Upper lobe of right lung (tissue), 1 donor: ENCODE measurements around the gene YBX1. TPM values are rescaled to one million over a fixed set of nuclear protein-coding genes. Genes with fewer than 3 reads are reported as not detected.
"Not testable (repeated sequence)": the region's sequence is repeated elsewhere in the genome, so short reads cannot be mapped to it uniquely, and the experiment has no call there.

Source experiments
- ATAC-seq: fragments of 200-7000 bp; cut with Tn5 transposase; one replicate; pipeline ENCODE4 v1.9.1; 2020; ENCODE audit warnings: mild to moderate bottlenecking, moderate library complexity
- DNase-seq: peaks from one replicate; pipeline ENCODE4 v3.0.0-alpha.2; 2020
- H3K27ac ChIP-seq: fragments of 200-600 bp; one replicate; pipeline ENCODE4 v1.8.0; 2022
- H3K27me3 ChIP-seq: fragments of 200-600 bp; one replicate; pipeline ENCODE4 v1.8.0; 2022; ENCODE audit warnings: mild to moderate bottlenecking
- H3K36me3 ChIP-seq: fragments of 200-600 bp; one replicate; pipeline ENCODE4 v1.8.0; 2022
- H3K4me1 ChIP-seq: fragments of 200-600 bp; one replicate; pipeline ENCODE4 v1.8.0; 2022
- H3K4me3 ChIP-seq: fragments of 200-600 bp; one replicate; pipeline ENCODE4 v1.8.0; 2022; ENCODE audit warnings: mild to moderate bottlenecking
- H3K9me3 ChIP-seq: fragments of 200-600 bp; one replicate; pipeline ENCODE4 v1.8.0; 2022
- intact Hi-C: fragments of 100-400 bp; cut with DNase I; formaldehyde crosslinking; loops from one replicate; pipeline ENCODE4 v1.11.0; 2022
- total RNA-seq: library from RNA; stranded (reverse); fragmentation: NEBNext Ultra II Directional; extraction: Animal tissue kit (Norgen Biotek cat#: 25700); gene quantifications from one replicate; pipeline ENCODE4 v1.2.1, GENCODE V29; 2021
- TF ChIP-seq, protein P1 (sequence below): fragments of 200-600 bp; IDR thresholded peaks from one replicate; pipeline ENCODE4 v1.8.0; 2022; ENCODE audit warnings: antibody characterized with exemption
- donor health status: DM: no; HTN: yes; CAD: no; lungs with severe emphysema.

Gene YBX1
- total RNA-seq, 1 donor from 2014 or later = 478 TPM

DNA sequence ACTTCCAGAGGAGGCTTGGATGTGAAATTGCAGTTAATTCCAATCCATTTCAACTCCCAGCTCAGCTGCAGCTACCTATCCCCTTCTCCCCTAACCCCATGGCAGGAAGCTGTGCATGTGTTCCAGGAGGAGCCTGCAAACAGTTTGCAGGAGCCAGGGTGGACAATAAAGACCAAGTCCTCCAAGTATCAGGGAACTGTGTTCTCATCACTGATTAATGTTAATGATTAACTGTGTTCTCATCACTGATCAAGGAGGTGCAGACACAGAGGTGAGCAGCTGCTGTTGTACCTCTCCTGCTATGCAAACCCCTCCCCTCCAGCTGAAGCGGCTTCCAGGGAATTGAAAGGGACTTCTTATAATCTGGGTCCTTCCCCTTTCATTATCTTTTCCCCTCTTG is 38.6 kb downstream of the YBX1 start:
- ATAC-seq (no peak), DNase-seq (no peak)
- Histone ChIP-seq H3K27me3 (no peaks in the 10 kb centered on the region), H3K9me3 (no peaks in the 10 kb centered on the region), H3K4me3 (no peak overlapping the region), H3K36me3 (no peaks in the 10 kb centered on the region), H3K4me1 (no peaks in the 10 kb centered on the region), H3K27ac (no peak overlapping the region)
- TF ChIP-seq, protein P1, sequence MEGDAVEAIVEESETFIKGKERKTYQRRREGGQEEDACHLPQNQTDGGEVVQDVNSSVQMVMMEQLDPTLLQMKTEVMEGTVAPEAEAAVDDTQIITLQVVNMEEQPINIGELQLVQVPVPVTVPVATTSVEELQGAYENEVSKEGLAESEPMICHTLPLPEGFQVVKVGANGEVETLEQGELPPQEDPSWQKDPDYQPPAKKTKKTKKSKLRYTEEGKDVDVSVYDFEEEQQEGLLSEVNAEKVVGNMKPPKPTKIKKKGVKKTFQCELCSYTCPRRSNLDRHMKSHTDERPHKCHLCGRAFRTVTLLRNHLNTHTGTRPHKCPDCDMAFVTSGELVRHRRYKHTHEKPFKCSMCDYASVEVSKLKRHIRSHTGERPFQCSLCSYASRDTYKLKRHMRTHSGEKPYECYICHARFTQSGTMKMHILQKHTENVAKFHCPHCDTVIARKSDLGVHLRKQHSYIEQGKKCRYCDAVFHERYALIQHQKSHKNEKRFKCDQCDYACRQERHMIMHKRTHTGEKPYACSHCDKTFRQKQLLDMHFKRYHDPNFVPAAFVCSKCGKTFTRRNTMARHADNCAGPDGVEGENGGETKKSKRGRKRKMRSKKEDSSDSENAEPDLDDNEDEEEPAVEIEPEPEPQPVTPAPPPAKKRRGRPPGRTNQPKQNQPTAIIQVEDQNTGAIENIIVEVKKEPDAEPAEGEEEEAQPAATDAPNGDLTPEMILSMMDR = no peak
- intact Hi-C loops = no loop called here

DNA sequence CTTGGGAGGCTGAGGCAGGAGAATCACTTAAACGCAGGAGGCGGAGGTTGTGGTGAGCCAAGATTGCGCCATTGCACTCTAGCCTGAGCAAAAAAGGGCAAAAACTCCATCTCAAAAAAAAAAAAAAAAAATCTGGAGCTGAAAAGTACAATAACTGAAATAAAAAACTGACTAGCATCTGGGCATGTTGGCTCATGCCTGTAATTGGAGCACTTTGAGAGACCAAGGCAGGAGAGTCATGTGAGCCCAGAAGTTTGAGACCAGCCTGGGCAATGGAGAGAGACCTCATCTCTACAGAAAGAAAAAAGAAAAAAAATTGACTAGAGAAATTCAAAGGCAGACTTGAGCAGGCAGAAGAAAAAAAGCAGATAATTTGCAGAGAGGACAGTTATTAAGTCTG is 39.7 kb downstream of the YBX1 start:
- ATAC-seq = no peak
- intact Hi-C loops = no loop called here

DNA sequence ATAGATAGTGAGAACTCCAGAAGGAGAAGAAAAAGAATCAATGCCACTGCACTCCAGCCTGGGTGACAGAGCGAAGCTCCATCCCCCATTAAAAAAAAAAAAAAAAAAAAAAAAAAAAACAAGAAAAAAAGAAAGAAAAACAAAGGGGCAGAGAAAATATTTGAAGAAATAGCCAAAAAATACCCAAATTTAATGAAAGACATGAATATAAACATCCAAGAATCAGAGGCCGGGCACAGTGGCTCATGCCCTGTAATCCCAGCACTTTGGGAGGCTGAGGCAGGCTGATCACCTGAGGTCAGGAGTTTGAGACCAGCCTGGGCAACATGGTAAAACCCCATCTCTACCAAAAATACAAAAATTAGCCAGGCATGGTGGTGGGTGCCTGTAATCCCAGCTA is 40.2 kb downstream of the YBX1 start:
- DNase-seq, H3K4me3 ChIP-seq, H3K9me3 ChIP-seq, H3K36me3 ChIP-seq, H3K27ac ChIP-seq, ATAC-seq, H3K27me3 ChIP-seq, H3K4me1 ChIP-seq, intact Hi-C loops: not testable (repeated sequence)

More for the DNA sequence above, 39.7 kb downstream of the YBX1 start:
- H3K9me3 ChIP-seq = no peaks in the 10 kb centered on the region
- no peaks in the 10 kb centered on the region for H3K4me1 ChIP-seq
- TF ChIP-seq, protein P1 = no peak
- H3K27me3 ChIP-seq = no peaks in the 10 kb centered on the region
- H3K36me3 ChIP-seq = no peaks in the 10 kb centered on the region
- H3K27ac ChIP-seq = no peak overlapping the region
- no peak for DNase-seq
- no peak overlapping the region for H3K4me3 ChIP-seq

DNA sequence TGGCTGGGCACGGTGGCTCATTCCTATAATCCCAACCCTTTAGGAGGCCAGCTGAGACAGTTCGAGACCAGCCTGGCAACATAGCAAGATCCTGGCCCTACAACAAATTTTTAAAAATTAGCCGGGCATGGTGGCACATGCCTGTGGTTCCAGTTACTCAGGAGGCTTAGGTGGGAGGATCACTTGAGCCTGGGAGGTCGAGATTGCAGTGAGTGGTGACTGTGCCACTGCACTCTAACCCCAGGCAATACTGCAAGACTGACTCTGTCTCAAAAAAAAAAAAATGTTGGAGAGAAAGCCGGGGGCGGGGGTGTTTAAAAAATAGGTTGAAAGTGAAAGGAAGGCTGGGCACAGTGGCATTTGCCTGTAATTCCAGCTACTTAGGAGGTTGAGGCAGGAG is 41.3 kb downstream of the YBX1 start:
- intact Hi-C loops = no loop called here
- Histone ChIP-seq H3K9me3 (no peaks in the 10 kb centered on the region), H3K4me1 (no peaks in the 10 kb centered on the region), H3K27me3 (no peaks in the 10 kb centered on the region), H3K36me3 (no peaks in the 10 kb centered on the region), H3K27ac (no peak overlapping the region), H3K4me3 (no peak overlapping the region)
- DNase-seq (no peak), ATAC-seq (no peak)
- TF ChIP-seq, protein P1 = no peak

DNA sequence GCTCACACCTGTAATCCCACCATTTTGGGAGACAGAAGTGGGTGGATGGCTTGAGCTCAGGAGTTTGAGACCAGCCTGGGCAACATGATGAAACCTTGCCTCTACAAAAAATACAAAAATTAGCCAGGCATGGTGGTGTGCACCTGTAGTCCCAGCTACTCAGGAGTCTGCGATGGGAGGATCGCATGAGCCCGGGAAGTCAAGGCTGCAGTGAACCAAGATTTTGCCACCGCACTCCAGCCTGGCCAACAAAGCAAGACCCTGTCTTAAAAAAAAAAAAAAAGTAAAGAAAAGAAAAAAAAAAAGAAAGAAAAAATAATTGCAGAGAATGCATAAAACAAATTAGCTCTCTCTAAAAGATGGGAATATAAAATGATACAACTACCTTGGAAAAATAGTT is 43.6 kb downstream of the YBX1 start:
- not testable (repeated sequence) for ATAC-seq, DNase-seq

DNA sequence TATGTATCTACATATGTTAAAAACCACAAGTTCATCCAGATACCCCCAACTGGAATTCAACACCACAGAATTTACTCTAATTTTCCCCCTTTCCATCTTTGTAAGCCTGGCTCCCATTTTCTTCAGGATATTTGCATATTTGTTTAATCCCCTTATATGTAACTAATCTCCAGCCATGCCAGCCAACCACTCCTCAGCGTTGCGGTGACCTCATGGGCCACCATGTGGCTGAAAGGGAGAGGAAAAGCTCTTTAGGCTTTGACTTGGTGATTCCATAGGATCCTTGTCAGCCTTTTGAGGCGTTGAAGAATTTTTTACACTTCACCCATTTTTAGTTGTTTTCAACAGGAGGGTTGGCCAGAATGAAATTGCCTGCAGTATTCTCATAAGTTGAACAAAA is 47.8 kb downstream of the YBX1 start:
- H3K9me3 ChIP-seq = no peaks in the 10 kb centered on the region
- intact Hi-C loops = no loop called here
- H3K27ac ChIP-seq = no peak overlapping the region
- no peak overlapping the region for H3K4me3 ChIP-seq
- H3K27me3 ChIP-seq = no peaks in the 10 kb centered on the region
- no peaks in the 10 kb centered on the region for H3K4me1 ChIP-seq
- TF ChIP-seq, protein P1 = no peak
- DNase-seq (no peak), ATAC-seq (no peak)
- H3K36me3 ChIP-seq = no peaks in the 10 kb centered on the region

More for the DNA sequence above, 43.6 kb downstream of the YBX1 start:
- H3K4me1 ChIP-seq, intact Hi-C loops, H3K36me3 ChIP-seq, H3K9me3 ChIP-seq, H3K27ac ChIP-seq, H3K4me3 ChIP-seq, H3K27me3 ChIP-seq: not testable (repeated sequence)

DNA sequence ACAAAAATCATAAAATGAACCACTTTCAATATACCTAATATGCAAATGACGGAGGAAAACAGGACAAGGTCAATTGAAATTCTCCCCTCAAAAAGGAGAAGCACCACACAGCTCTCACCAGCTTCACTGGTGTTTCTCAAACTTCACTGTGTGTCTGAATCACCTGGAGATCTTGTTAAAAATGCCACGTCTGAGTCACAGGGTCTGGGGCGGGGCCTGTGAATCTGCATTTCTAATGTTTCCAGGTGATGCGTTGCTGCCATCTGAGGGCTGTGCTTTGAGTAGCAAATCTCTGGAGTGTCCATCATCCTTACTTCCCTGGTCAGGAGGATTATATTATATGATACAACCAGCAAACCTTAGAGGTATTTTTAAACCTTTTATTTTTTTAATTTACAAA is 48.8 kb downstream of the YBX1 start:
- Histone ChIP-seq H3K36me3 (no peaks in the 10 kb centered on the region), H3K4me3 (no peak overlapping the region), H3K4me1 (no peaks in the 10 kb centered on the region), H3K27me3 (no peaks in the 10 kb centered on the region), H3K9me3 (no peaks in the 10 kb centered on the region), H3K27ac (no peak overlapping the region)
- TF ChIP-seq, protein P1 = no peak
- intact Hi-C loops = no loop called here
- DNase-seq = no peak
- no peak for ATAC-seq
